Stimulated activated naive CD8-positive, alpha-beta T cell treated with anti-CD3 and anti-CD28 coated beads, Interleukin-15, amount 100 ng/mL, for 72 hours (primary cell): Measurements from ENCODE around the gene LASP1NB.
A peak's percentile ranks its signal among the peaks of the same experiment; 100 is the strongest.
"Not testable (repeated sequence)": the region's sequence is repeated elsewhere in the genome, so short reads cannot be mapped to it uniquely, and the experiment has no call there.

Experiments
- ATAC-seq: fragments of 150-1000 bp; cut with Tn5 transposase; 2 replicates; pipeline ENCODE4 v1.10.0; 2021; ENCODE audit warnings: mild to moderate bottlenecking, moderate library complexity
- DNase-seq, 2 donors: peaks; one replicate each; pipeline ENCODE4 v3.0.0; 2021 to 2022
- H3K27ac Mint-ChIP-seq, 2 donors: one replicate each; pipeline ENCODE4 v1.8.0; 2022; ENCODE audit warnings: mild to moderate bottlenecking in 2 of 2, mixed read lengths in 2 of 2, moderate library complexity in 2 of 2
- H3K27me3 Mint-ChIP-seq: one replicate; pipeline ENCODE4 v1.8.0; 2022; ENCODE audit warnings: mixed read lengths
- H3K4me1 Mint-ChIP-seq: one replicate; pipeline ENCODE4 v1.8.0; 2022; ENCODE audit warnings: mild to moderate bottlenecking, mixed read lengths
- H3K4me3 Mint-ChIP-seq, 2 donors: one replicate each; pipeline ENCODE4 v1.8.0; 2022; ENCODE audit warnings: mild to moderate bottlenecking in 2 of 2, mixed read lengths in 2 of 2, moderate library complexity in 1 of 2
- H3K9me3 Mint-ChIP-seq, 2 donors: one replicate each; pipeline ENCODE4 v1.8.0; 2022; ENCODE audit warnings: mixed read lengths in 2 of 2

LASP1NB gene

GRCh38 chr17:38919316-38920078 is 5.9 kb upstream of the LASP1NB start:
- H3K4me1 Mint-ChIP-seq = peaks cover 65% of the 10 kb centered on the region
- DNase-seq (peak in 1 of 2 donors; percentile 7), ATAC-seq (no peak)
- H3K9me3 Mint-ChIP-seq = no peaks in the 10 kb centered on the region
- no peaks in the 10 kb centered on the region for H3K27me3 Mint-ChIP-seq
- no peak overlapping the region for H3K4me3 Mint-ChIP-seq
- peak overlapping the region; percentile 29 to 43 for H3K27ac Mint-ChIP-seq

GRCh38 chr17:38920374-38921291 is 4.8 kb upstream of the LASP1NB start:
- Mint-ChIP-seq H3K27ac (peak overlapping the region in 1 of 2 donors; percentile 64), H3K4me1 (peaks cover 64% of the 10 kb centered on the region), H3K27me3 (no peaks in the 10 kb centered on the region), H3K4me3 (no peak overlapping the region), H3K9me3 (no peaks in the 10 kb centered on the region)
- peak in 1 of 2 donors; percentile 7 for DNase-seq
- ATAC-seq = no peak

GRCh38 chr17:38921756-38922411 is 3.5 kb upstream of the LASP1NB start:
- H3K27me3 Mint-ChIP-seq = no peaks in the 10 kb centered on the region
- no peak overlapping the region for H3K4me3 Mint-ChIP-seq
- H3K4me1 Mint-ChIP-seq = peaks cover 70% of the 10 kb centered on the region
- H3K9me3 Mint-ChIP-seq = no peaks in the 10 kb centered on the region
- peak overlapping the region; percentile 30 to 63 for H3K27ac Mint-ChIP-seq
- DNase-seq (peak in 1 of 2 donors; percentile 10), ATAC-seq (no peak)

- no peaks in the 10 kb centered on the region for H3K27me3 Mint-ChIP-seq
- peak; percentile 13 for ATAC-seq
- peak in 1 of 2 donors; percentile 11 for DNase-seq
- H3K27ac Mint-ChIP-seq = peak overlapping the region in 1 of 2 donors; percentile 75
- H3K4me1 Mint-ChIP-seq = peaks cover 74% of the 10 kb centered on the region
- no peaks in the 10 kb centered on the region for H3K9me3 Mint-ChIP-seq
- no peak overlapping the region for H3K4me3 Mint-ChIP-seq
Measured at GRCh38 chr17:38922538-38923297, 2.7 kb upstream of the LASP1NB start.

GRCh38 chr17:38926293-38927070 is 1.1 kb downstream of the LASP1NB start:
- DNase-seq (no peak), ATAC-seq (peak; percentile 95)
- Mint-ChIP-seq H3K4me3 (peak overlapping the region; percentile 55 to 86), H3K9me3 (no peaks in the 10 kb centered on the region), H3K27ac (no peak overlapping the region), H3K4me1 (peaks cover 43% of the 10 kb centered on the region), H3K27me3 (no peaks in the 10 kb centered on the region)

- H3K27me3 Mint-ChIP-seq, H3K9me3 Mint-ChIP-seq: not testable (repeated sequence)
Measured at GRCh38 chr17:38930782-38931181, 5.4 kb downstream of the LASP1NB start.

GRCh38 chr17:38933962-38934361 is 8.5 kb downstream of the LASP1NB start:
- not testable (repeated sequence) for H3K9me3 Mint-ChIP-seq, H3K27me3 Mint-ChIP-seq, H3K27ac Mint-ChIP-seq, H3K4me3 Mint-ChIP-seq, H3K4me1 Mint-ChIP-seq, ATAC-seq, DNase-seq

More at GRCh38 chr17:38930782-38931181, 5.4 kb downstream of the LASP1NB start:
- not testable (repeated sequence) for H3K4me3 Mint-ChIP-seq, H3K27ac Mint-ChIP-seq, ATAC-seq, DNase-seq
- H3K4me1 Mint-ChIP-seq = peaks cover 15% of the 10 kb centered on the region

- Mint-ChIP-seq H3K9me3 (no peaks in the 10 kb centered on the region), H3K4me1 (peaks cover 6% of the 10 kb centered on the region), H3K27me3 (no peaks in the 10 kb centered on the region), H3K27ac (no peak overlapping the region), H3K4me3 (no peak overlapping the region)
- DNase-seq (no peak), ATAC-seq (no peak)
Measured at GRCh38 chr17:38939987-38940386, 14.6 kb downstream of the LASP1NB start.

GRCh38 chr17:38940404-38940803 is 15.0 kb downstream of the LASP1NB start:
- Mint-ChIP-seq H3K27me3 (no peaks in the 10 kb centered on the region), H3K4me1 (peaks cover 6% of the 10 kb centered on the region), H3K4me3 (no peak overlapping the region), H3K9me3 (no peaks in the 10 kb centered on the region), H3K27ac (no peak overlapping the region)
- DNase-seq (no peak), ATAC-seq (no peak)

GRCh38 chr17:38942696-38943334 is 17.4 kb downstream of the LASP1NB start:
- Mint-ChIP-seq H3K9me3 (no peaks in the 10 kb centered on the region), H3K4me1 (peaks cover 6% of the 10 kb centered on the region), H3K4me3 (no peak overlapping the region), H3K27ac (no peak overlapping the region), H3K27me3 (no peaks in the 10 kb centered on the region)
- ATAC-seq = no peak
- DNase-seq = no peak

- Mint-ChIP-seq H3K27ac (peak overlapping the region in 1 of 2 donors; percentile 43), H3K4me1 (peaks cover 6% of the 10 kb centered on the region), H3K9me3 (no peaks in the 10 kb centered on the region), H3K4me3 (no peak overlapping the region), H3K27me3 (no peaks in the 10 kb centered on the region)
- ATAC-seq = peak; percentile 85
- no peak for DNase-seq
Measured at GRCh38 chr17:38943607-38944006, 18.2 kb downstream of the LASP1NB start.

- H3K4me3 Mint-ChIP-seq = no peak overlapping the region
- H3K27me3 Mint-ChIP-seq = no peaks in the 10 kb centered on the region
- DNase-seq (no peak), ATAC-seq (peak; percentile 37)
- no peak overlapping the region for H3K27ac Mint-ChIP-seq
- H3K9me3 Mint-ChIP-seq = no peaks in the 10 kb centered on the region
- peaks cover 6% of the 10 kb centered on the region for H3K4me1 Mint-ChIP-seq
Measured at GRCh38 chr17:38947189-38947588, 21.8 kb downstream of the LASP1NB start.

- not testable (repeated sequence) for H3K27ac Mint-ChIP-seq, H3K4me1 Mint-ChIP-seq, DNase-seq, ATAC-seq, H3K4me3 Mint-ChIP-seq, H3K27me3 Mint-ChIP-seq, H3K9me3 Mint-ChIP-seq
Measured at GRCh38 chr17:38953800-38954199, 28.4 kb downstream of the LASP1NB start.

GRCh38 chr17:38958326-38958725 is 32.9 kb downstream of the LASP1NB start:
- peaks cover 20% of the 10 kb centered on the region for H3K4me1 Mint-ChIP-seq
- H3K4me3 Mint-ChIP-seq = no peak overlapping the region
- DNase-seq (no peak), ATAC-seq (no peak)
- peak overlapping the region in 1 of 2 donors; percentile 76 for H3K27ac Mint-ChIP-seq
- H3K9me3 Mint-ChIP-seq = no peaks in the 10 kb centered on the region
- H3K27me3 Mint-ChIP-seq = no peaks in the 10 kb centered on the region
